Colonic mucosa (tissue), 4 donors: ENCODE data around the gene ADAMTSL3. TPM values are rescaled to one million over a fixed set of nuclear protein-coding genes. Genes with fewer than 3 reads are reported as not detected.

Experiments
- DNase-seq: peaks from one replicate; pipeline ENCODE4 v3.0.0-alpha.2; 2020
- H3K27ac ChIP-seq: fragments of 200-600 bp; one replicate; pipeline ENCODE4 v1.8.0; 2021
- H3K27me3 ChIP-seq: fragments of 200-600 bp; one replicate; pipeline ENCODE4 v1.8.0; 2021
- H3K36me3 ChIP-seq: fragments of 200-600 bp; one replicate; pipeline ENCODE4 v1.8.0; 2021
- H3K4me1 ChIP-seq: fragments of 200-600 bp; one replicate; pipeline ENCODE4 v1.8.0; 2021; ENCODE audit warnings: mild to moderate bottlenecking
- H3K4me3 ChIP-seq: fragments of 200-600 bp; one replicate; pipeline ENCODE4 v1.8.0; 2021
- H3K9ac ChIP-seq, 2 donors: one replicate each; pipeline ENCODE4 v1.7.0; 2013; ENCODE audit warnings: control low read depth in 2 of 2, low read depth in 2 of 2, low read length in 2 of 2
- H3K9me3 ChIP-seq: fragments of 200-600 bp; one replicate; pipeline ENCODE4 v1.8.0; 2021
- CTCF ChIP-seq: fragments of 200-600 bp; IDR thresholded peaks from one replicate; pipeline ENCODE4 v1.8.0; 2022; ENCODE audit warnings: antibody characterized with exemption, mild to moderate bottlenecking
- intact Hi-C: fragments of 100-400 bp; cut with DNase I; formaldehyde crosslinking; loops from one replicate; pipeline ENCODE4 v1.14.1; 2022
- total RNA-seq, 2 donors: library from RNA; stranded (reverse); fragmentation: NEBNext Ultra II Directional in 1 of 2; extraction: Animal tissue kit (Norgen Biotek cat#: 25700) in 1 of 2; gene quantifications; one replicate each; pipeline ENCODE4 v1.2.1, GENCODE V29; 2021
- donor health status: healthy.
- donor health status: DM: no; HTN: no; CAD: no.
- donor health status: DM: no; HTN: no; CAD: no.

ADAMTSL3 gene
- total RNA-seq, 2 donors from 2014 or later = 0.72 to 4.8 TPM

GRCh38 chr15:83656943-83657528 is 3.1 kb downstream of the ADAMTSL3 start:
- H3K9ac ChIP-seq = no peak overlapping the region
- peaks cover 9% of the 10 kb centered on the region for H3K27me3 ChIP-seq
- intact Hi-C loops = no loop called here
- H3K4me3 ChIP-seq = no peak overlapping the region
- H3K36me3 ChIP-seq = no peaks in the 10 kb centered on the region
- TF ChIP-seq CTCF = no peak
- no peak for DNase-seq
- H3K9me3 ChIP-seq = no peaks in the 10 kb centered on the region
- no peak overlapping the region for H3K27ac ChIP-seq
- H3K4me1 ChIP-seq = no peaks in the 10 kb centered on the region

GRCh38 chr15:83657549-83657948 is 3.6 kb downstream of the ADAMTSL3 start:
- Histone ChIP-seq H3K4me3 (no peak overlapping the region), H3K27ac (no peak overlapping the region), H3K36me3 (no peaks in the 10 kb centered on the region), H3K9ac (no peak overlapping the region), H3K27me3 (peaks cover 9% of the 10 kb centered on the region), H3K9me3 (no peaks in the 10 kb centered on the region), H3K4me1 (no peaks in the 10 kb centered on the region)
- intact Hi-C loops = no loop called here
- no peak for TF ChIP-seq CTCF
- no peak for DNase-seq

DNA sequence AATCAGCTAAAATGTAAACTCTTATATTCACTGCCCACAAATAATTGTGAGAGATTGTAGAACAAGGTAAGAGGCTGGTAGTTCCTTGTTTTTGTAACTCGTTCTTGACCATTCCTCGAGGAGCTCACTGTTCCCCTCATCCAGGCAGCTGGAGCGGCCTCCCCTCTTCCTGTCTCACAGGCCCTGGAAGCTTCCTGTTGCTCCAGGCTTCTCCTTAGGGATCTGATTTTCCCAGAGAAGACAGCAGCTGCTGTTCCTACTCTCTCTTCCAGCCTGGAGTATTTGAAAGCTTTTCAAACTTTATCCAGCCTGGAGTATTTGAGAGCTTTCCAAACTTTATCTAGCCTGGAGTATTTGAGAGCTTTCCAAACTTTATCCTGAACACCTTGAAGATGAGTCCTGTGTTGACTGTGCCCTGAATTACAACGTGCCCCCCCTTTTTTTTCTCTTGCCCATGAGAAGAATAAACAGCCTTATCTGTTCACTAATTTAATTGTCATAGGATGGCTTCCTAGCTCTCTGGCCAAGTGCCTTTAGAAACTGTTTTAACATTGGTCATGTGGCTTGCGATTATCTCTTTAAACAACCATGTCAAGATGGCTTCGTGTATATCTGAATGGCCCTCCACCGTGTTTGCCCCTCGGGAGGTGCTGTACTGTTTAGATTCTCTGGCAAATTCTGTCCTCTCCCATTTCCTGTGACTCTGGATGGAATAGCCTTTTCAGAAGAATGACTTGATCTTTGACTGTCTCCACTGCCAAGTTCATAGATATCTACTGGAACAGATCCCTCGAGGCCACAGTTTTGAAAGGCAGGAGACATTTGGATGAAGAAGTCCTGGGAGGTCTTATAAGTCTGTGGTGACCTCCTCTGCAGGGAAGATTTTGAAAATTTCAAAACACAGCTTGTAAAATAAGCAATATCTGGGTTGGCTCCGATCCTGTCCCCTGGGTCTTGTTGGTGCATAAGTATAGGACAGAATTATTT is 4.8 kb downstream of the ADAMTSL3 start:
- no peaks in the 10 kb centered on the region for H3K9me3 ChIP-seq
- no peak for DNase-seq
- no peak overlapping the region for H3K27ac ChIP-seq
- no peak for TF ChIP-seq CTCF
- intact Hi-C loops = no loop called here
- H3K27me3 ChIP-seq = peaks cover 9% of the 10 kb centered on the region
- no peak overlapping the region for H3K4me3 ChIP-seq
- no peaks in the 10 kb centered on the region for H3K36me3 ChIP-seq
- no peaks in the 10 kb centered on the region for H3K4me1 ChIP-seq
- no peak overlapping the region for H3K9ac ChIP-seq

- H3K36me3 ChIP-seq = no peaks in the 10 kb centered on the region
- H3K9me3 ChIP-seq = no peaks in the 10 kb centered on the region
- intact Hi-C loops = no loop called here
- no peaks in the 10 kb centered on the region for H3K4me1 ChIP-seq
- TF ChIP-seq CTCF = no peak
- no peak overlapping the region for H3K9ac ChIP-seq
- H3K27ac ChIP-seq = no peak overlapping the region
- peaks cover 4% of the 10 kb centered on the region for H3K27me3 ChIP-seq
- no peak overlapping the region for H3K4me3 ChIP-seq
- no peak for DNase-seq
Measured at GRCh38 chr15:83659417-83659812, 5.5 kb downstream of the ADAMTSL3 start.

- intact Hi-C loops = no loop called here
- Histone ChIP-seq H3K4me1 (no peaks in the 10 kb centered on the region), H3K27me3 (no peaks in the 10 kb centered on the region), H3K36me3 (no peaks in the 10 kb centered on the region), H3K9me3 (no peaks in the 10 kb centered on the region), H3K27ac (no peak overlapping the region), H3K9ac (no peak overlapping the region), H3K4me3 (no peak overlapping the region)
- TF ChIP-seq CTCF = no peak
- DNase-seq = no peak
Measured at GRCh38 chr15:83665480-83665879, 11.6 kb downstream of the ADAMTSL3 start.
